AG10803 (cell line): Measurements from ENCODE around the gene SLC9A7.

ENCODE experiments used
- DNase-seq: peaks from one replicate; pipeline ENCODE4 v3.0.0; 2010; ENCODE audit warnings: low read depth
- H3K4me3 ChIP-seq: 2 replicates; pipeline ENCODE4 v1.5.1; 2011; ENCODE audit warnings: mild to moderate bottlenecking, low read length, control low read depth
- TF ChIP-seq, protein P1 (sequence below): conservative IDR thresholded peaks from 2 replicates; pipeline ENCODE4 v1.5.1; 2011; ENCODE audit warnings: mild to moderate bottlenecking, low read length, control low read depth, inconsistent platforms

SLC9A7 gene

DNA sequence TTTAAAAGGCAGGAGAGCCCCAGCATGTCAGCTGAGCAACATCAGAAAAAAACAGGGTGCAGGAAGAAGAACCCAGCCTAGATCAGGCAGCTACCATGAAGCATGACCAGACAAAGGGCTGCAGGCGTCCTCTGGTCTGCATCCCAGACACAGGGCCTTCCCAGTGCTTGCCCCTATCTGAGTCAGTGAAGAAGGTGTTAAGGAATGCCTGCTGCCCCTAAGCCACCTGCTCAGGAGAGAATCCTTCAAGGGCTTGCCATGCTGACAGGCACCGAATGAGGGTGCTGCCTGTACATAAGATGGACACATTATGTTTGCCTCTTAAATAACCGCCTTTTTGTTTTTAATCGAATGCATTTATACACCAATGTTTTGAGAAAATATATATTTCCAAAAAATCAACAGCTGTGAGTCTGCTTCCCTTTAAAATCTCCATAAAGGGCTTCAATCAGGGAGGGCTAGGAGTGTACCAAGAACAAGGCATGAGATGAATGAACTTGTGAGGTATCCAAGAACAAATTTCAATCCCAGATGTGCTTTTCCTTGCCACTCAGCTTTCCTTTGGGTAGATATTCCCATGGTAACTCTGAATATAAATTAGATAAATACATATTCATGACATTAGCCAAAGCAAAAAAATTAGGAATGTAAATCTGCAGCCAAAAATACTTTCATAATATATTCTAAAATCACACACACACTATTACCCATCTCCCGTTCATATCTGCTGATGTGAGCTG is 85.1 kb downstream of the SLC9A7 start:
- TF ChIP-seq, protein P1, sequence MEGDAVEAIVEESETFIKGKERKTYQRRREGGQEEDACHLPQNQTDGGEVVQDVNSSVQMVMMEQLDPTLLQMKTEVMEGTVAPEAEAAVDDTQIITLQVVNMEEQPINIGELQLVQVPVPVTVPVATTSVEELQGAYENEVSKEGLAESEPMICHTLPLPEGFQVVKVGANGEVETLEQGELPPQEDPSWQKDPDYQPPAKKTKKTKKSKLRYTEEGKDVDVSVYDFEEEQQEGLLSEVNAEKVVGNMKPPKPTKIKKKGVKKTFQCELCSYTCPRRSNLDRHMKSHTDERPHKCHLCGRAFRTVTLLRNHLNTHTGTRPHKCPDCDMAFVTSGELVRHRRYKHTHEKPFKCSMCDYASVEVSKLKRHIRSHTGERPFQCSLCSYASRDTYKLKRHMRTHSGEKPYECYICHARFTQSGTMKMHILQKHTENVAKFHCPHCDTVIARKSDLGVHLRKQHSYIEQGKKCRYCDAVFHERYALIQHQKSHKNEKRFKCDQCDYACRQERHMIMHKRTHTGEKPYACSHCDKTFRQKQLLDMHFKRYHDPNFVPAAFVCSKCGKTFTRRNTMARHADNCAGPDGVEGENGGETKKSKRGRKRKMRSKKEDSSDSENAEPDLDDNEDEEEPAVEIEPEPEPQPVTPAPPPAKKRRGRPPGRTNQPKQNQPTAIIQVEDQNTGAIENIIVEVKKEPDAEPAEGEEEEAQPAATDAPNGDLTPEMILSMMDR, result no peak
- DNase-seq, result peak; percentile 8
- H3K4me3 ChIP-seq, result no peak overlapping the region

- H3K4me3 ChIP-seq, result no peak overlapping the region
- TF ChIP-seq, protein P1, result no peak
- no peak for DNase-seq
These were observed 88.6 kb downstream of the SLC9A7 start for GRCh38 chrX:46670316-46670715.

GRCh38 chrX:46666831-46667230 is 92.1 kb downstream of the SLC9A7 start:
- DNase-seq, result peak; percentile 20
- TF ChIP-seq, protein P1, result no peak
- no peak overlapping the region for H3K4me3 ChIP-seq

DNA sequence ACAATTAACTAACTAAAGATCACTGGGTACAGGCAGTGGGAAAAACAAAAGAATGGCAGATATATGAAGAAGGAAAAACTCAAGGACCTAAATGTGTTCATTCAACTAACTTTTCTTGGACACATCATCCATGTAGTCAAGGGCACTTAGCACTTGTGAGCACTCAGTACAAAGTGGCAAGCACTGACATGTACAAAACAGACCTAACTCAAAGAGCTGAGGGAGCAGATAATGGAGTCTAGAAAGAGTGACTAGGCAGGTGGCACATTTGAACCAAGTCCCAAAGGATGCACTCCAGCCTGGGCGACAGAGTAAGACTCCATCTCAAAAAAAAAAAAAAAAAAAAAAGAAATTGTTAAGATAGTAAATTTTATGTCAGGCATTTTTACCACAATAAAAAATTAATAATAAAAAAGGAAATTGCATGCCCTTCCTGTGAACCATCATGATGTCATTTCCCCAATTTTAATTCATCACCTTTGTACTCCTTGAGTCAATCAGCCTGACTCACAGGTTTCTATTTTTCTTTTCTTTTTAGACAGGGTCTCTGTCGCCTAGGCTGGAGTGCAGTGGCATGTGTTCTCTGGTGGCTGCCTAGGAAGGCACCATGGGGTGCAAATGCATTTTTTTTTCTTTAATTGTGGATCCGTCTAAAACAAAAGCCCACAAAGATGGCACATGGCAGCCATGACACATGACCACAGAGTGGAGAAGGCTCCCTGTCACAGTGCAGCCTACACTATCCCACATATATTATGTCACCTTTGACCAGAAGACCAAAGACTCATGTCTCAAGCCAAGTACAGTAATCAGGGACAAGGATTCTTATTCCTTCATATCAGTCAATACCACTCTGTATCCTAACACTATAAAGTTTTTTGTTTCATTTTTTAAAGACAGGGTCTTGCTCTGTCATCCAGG is 93.4 kb downstream of the SLC9A7 start:
- H3K4me3 ChIP-seq, result no peak overlapping the region
- DNase-seq, result no peak
- TF ChIP-seq, protein P1, result no peak

- H3K4me3 ChIP-seq, result no peak overlapping the region
- TF ChIP-seq, protein P1, result no peak
- no peak for DNase-seq
These were observed 96.5 kb downstream of the SLC9A7 start for GRCh38 chrX:46662188-46662958.

DNA sequence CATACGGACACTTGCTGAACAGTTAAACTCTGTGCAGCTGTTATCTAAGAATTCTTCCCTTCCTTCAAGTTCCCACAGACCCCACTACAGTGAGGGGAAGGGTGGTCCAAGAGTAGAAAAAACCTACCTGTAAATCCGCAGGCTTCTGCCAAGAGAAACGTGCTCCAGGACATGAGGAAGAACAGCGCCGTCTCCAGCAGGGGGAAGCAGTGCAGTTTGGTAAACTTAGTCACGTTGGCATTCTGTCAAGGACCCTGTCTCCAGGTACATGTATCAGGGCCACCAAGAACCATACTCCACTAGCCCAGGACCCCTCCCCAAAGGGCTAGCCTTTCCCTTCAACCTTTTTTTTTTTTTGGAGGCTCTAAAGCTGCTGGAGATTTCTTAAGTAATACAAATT is 105.4 kb downstream of the SLC9A7 start:
- TF ChIP-seq, protein P1, result peak; percentile 17; the same call in 1 of the 2 replicates
- no peak overlapping the region for H3K4me3 ChIP-seq
- no peak for DNase-seq
